Breast epithelium (tissue), 4 donors: ENCODE measurements around the gene CCL7. TPM values are rescaled to one million over a fixed set of nuclear protein-coding genes. Genes with fewer than 3 reads are reported as not detected.

Experiments used
- DNase-seq, 2 donors: peaks; one replicate each; pipeline ENCODE4 v3.0.0-alpha.2; 2019; ENCODE audit warnings: low spot score in 2 of 2
- H3K27ac ChIP-seq, 2 donors: fragments of 200-600 bp; sonication (generic) in 1 of 2; one replicate each; pipeline ENCODE4 v1.5.1; 2016 to 2019; ENCODE audit warnings: mild to moderate bottlenecking in 1 of 2
- H3K27me3 ChIP-seq, 2 donors: fragments of 200-600 bp; sonication (generic) in 1 of 2; one replicate each; pipeline versions ENCODE4 v1.5.1 to v1.6.0; 2017 to 2019; ENCODE audit warnings: control low read depth in 1 of 2, mild to moderate bottlenecking in 1 of 2
- H3K36me3 ChIP-seq: fragments of 200-600 bp; one replicate; pipeline ENCODE4 v1.5.1; 2019
- H3K4me1 ChIP-seq, 2 donors: fragments of 200-600 bp; sonication (generic); one replicate each; pipeline ENCODE4 v1.5.1; 2016 to 2019; ENCODE audit warnings: control low read depth in 1 of 2
- H3K4me3 ChIP-seq, 3 donors: fragments of 200-600 bp; sonication (generic); 1 replicate in 2 of 3; 2 replicates in 1 of 3; pipeline ENCODE4 v1.5.1; 2016 to 2019; ENCODE audit warnings: mild to moderate bottlenecking in 3 of 3, moderate library complexity in 2 of 3
- H3K9me3 ChIP-seq, 2 donors: fragments of 200-600 bp; sonication (generic) in 1 of 2; one replicate each; pipeline ENCODE4 v1.5.1; 2016 to 2019; ENCODE audit warnings: control low read depth in 1 of 2
- POLR2A ChIP-seq: fragments of 450-650 bp; IDR thresholded peaks from one replicate; pipeline ENCODE4 v1.6.1; 2016; ENCODE audit warnings: antibody characterized with exemption, mild to moderate bottlenecking, moderate library complexity
- POLR2AphosphoS5 ChIP-seq, 3 donors: sonication (generic); formaldehyde crosslinking; IDR thresholded peaks; one replicate each; pipeline ENCODE4 v1.6.1; 2017; ENCODE audit warnings: antibody characterized with exemption in 3 of 3
- intact Hi-C: fragments of 100-400 bp; cut with DNase I; formaldehyde crosslinking; loops from one replicate; pipeline ENCODE4 v1.15.1; 2023; ENCODE audit warnings: low total_unique reads
- total RNA-seq, 3 donors: library from RNA; depleted of rRNA; stranded (reverse); fragments of >200 nt; gene quantifications; one replicate each; pipeline ENCODE4 v1.1.0, GENCODE V29; 2016
- TF ChIP-seq, protein P1 (sequence below), 3 donors: fragments of 450-650 bp; IDR thresholded peaks; one replicate each; pipeline ENCODE4 v1.5.1; 2016 to 2017; ENCODE audit warnings: antibody characterized with exemption in 3 of 3, mild to moderate bottlenecking in 3 of 3, moderate library complexity in 3 of 3

CCL7 gene
- total RNA-seq, 3 donors from 2014 or later = not detected

DNA sequence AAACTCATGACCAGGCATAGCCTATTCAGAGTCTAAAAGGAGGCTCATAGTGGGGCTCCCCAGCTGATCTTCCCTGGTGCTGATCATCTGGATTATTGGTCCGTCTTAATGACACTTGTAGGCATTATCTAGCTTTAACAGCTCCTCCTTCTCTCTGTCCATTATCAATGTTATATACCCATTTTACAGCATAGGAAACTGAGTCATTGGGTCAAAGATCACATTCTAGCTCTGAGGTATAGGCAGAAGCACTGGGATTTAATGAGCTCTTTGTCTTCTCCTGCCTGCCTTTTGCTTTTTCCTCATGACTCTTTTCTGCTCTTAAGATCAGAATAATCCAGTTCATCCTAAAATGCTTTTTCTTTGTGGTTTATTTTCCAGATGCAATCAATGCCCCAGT is 14.2 kb upstream of the CCL7 start:
- Histone ChIP-seq H3K36me3 (no peaks in the 10 kb centered on the region), H3K27me3 (no peaks in the 10 kb centered on the region), H3K4me3 (peak overlapping the region; percentile 36 to 63 (median 39)), H3K27ac (peak overlapping the region; percentile 75 to 90), H3K9me3 (no peaks in the 10 kb centered on the region), H3K4me1 (peaks cover 20 to 24% of the 10 kb centered on the region in 2 donors)
- no peak for DNase-seq
- TF ChIP-seq, protein P1, sequence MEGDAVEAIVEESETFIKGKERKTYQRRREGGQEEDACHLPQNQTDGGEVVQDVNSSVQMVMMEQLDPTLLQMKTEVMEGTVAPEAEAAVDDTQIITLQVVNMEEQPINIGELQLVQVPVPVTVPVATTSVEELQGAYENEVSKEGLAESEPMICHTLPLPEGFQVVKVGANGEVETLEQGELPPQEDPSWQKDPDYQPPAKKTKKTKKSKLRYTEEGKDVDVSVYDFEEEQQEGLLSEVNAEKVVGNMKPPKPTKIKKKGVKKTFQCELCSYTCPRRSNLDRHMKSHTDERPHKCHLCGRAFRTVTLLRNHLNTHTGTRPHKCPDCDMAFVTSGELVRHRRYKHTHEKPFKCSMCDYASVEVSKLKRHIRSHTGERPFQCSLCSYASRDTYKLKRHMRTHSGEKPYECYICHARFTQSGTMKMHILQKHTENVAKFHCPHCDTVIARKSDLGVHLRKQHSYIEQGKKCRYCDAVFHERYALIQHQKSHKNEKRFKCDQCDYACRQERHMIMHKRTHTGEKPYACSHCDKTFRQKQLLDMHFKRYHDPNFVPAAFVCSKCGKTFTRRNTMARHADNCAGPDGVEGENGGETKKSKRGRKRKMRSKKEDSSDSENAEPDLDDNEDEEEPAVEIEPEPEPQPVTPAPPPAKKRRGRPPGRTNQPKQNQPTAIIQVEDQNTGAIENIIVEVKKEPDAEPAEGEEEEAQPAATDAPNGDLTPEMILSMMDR (IDR thresholded peaks at IDR 0.05) = no peak
- TF ChIP-seq POLR2AphosphoS5 (IDR thresholded peaks at IDR 0.05) = no peak
- no peak for TF ChIP-seq POLR2A
- intact Hi-C loops = loop anchor here (5.0 kb wide), 1 partner anchor 816 kb away; no protein-coding TSS in a partner anchor

DNA sequence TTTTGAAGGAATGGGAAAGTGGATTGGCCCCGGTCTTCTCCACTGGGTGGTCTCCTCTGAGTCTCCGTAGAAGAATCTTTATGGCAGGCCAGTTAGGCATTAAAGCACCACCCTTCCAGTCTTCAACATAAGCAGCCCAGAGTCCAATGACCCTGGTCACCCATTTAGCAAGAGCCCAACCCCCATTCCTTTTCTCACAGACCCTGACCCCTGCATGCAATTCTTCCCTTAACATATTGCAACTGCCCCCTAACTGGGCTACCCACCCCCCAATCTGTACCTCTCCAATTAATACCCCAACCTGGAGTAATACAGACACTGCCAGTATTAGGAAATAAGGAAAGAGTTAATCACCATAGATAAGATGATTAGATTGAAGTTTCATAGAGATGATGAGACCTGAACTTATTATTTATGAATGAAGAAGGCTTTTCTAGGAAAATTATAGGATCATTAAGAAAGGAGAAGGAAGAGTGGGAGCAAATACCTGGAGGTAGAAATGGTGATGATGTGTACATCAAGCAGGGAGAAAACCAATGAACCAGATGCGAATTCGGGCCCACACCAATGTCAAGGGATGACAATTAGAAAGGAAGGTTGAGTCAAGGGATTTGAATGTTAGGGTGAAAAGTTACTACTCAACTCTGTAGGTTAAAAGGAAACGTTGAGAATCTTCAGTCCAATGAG is 12.6 kb upstream of the CCL7 start:
- TF ChIP-seq POLR2AphosphoS5 (IDR thresholded peaks at IDR 0.05) (no peak), POLR2A (no peak)
- TF ChIP-seq, protein P1 (IDR thresholded peaks at IDR 0.05) = no peak
- DNase-seq = no peak
- Histone ChIP-seq H3K9me3 (no peaks in the 10 kb centered on the region), H3K4me3 (no peak overlapping the region), H3K27me3 (no peaks in the 10 kb centered on the region), H3K4me1 (peaks cover 8 to 24% of the 10 kb centered on the region in 2 donors), H3K36me3 (no peaks in the 10 kb centered on the region), H3K27ac (no peak overlapping the region)
- intact Hi-C loops = loop anchor here (5.0 kb wide), 1 partner anchor 815 kb away; no protein-coding TSS in a partner anchor

DNA sequence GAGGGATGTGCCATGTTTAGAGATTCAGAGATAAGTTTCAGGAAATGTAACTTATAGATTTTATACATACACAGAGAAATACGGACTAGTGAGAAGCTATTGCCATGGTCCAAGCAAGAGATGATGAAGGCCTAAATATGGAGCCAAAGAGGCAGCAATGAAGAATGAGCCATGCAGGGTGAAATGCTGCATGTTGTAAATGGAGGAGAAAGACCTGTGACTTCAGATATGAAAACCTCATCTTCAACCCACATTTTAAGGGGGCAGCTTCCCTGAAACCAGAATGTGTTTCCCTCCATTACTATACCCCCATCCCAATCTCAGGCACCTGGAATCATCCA is 12.1 kb upstream of the CCL7 start:
- H3K27ac ChIP-seq = peak overlapping the region in 1 of 2 donors; percentile 66
- TF ChIP-seq, protein P1 (IDR thresholded peaks at IDR 0.05) = no peak
- TF ChIP-seq POLR2A = no peak
- no peak for TF ChIP-seq POLR2AphosphoS5 (IDR thresholded peaks at IDR 0.05)
- no peaks in the 10 kb centered on the region for H3K9me3 ChIP-seq
- intact Hi-C loops = loop anchor here (5.0 kb wide), 1 partner anchor 814 kb away; no protein-coding TSS in a partner anchor
- H3K4me3 ChIP-seq = no peak overlapping the region
- H3K4me1 ChIP-seq = peaks cover 8 to 19% of the 10 kb centered on the region in 2 donors
- no peaks in the 10 kb centered on the region for H3K27me3 ChIP-seq
- H3K36me3 ChIP-seq = no peaks in the 10 kb centered on the region
- no peak for DNase-seq

DNA sequence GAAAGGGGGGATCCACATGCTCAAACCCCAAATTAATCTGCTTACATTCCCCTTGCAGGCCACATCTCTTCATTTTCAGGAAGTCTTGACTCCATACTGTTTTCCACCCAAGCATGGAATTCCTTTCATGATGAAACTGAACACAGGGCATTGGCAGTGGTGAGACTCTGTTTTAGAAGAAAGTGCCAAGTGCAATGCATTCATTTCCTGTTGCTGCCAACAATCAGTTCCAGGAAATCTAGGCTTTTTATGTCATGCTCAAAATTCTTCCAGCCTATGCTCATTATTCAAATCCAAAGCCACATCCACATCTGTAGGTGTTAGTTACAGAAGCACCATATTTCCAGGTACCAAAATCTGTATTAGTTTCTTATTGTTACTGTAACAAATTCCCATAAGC is 10.9 kb upstream of the CCL7 start:
- no peaks in the 10 kb centered on the region for H3K36me3 ChIP-seq
- no peak for DNase-seq
- H3K4me3 ChIP-seq = no peak overlapping the region
- peaks cover 7 to 8% of the 10 kb centered on the region in 2 donors for H3K4me1 ChIP-seq
- peak overlapping the region in 1 of 2 donors; percentile 66 for H3K27ac ChIP-seq
- TF ChIP-seq POLR2A (no peak), POLR2AphosphoS5 (IDR thresholded peaks at IDR 0.05) (no peak)
- TF ChIP-seq, protein P1 (IDR thresholded peaks at IDR 0.05) = no peak
- H3K27me3 ChIP-seq = no peaks in the 10 kb centered on the region
- H3K9me3 ChIP-seq = no peaks in the 10 kb centered on the region
- intact Hi-C loops = loop anchor here (5.0 kb wide), 1 partner anchor 813 kb away; no protein-coding TSS in a partner anchor

DNA sequence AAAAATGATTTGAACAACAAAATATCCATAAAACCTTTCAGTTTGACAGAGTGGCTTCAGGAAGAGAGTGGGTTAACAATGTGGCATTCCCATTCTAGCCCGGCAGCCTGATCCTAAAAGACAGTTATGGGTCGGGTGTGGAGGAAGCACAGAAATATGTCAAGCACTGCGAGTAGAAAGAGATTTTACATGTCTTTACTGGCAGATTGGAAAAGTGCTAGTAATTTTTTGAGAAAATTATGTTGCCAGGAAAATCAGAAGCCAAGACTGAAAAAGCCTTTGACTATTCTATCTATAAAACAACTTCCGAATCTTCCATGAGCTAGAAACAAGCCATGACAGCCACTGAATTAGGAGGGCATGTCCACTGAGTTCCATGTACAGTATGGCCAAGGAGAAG is 9.2 kb upstream of the CCL7 start:
- no peak for DNase-seq
- Histone ChIP-seq H3K36me3 (no peaks in the 10 kb centered on the region), H3K4me1 (no peaks in the 10 kb centered on the region), H3K4me3 (no peak overlapping the region), H3K9me3 (no peaks in the 10 kb centered on the region), H3K27me3 (no peaks in the 10 kb centered on the region), H3K27ac (no peak overlapping the region)
- intact Hi-C loops = no loop called here
- TF ChIP-seq, protein P1 (IDR thresholded peaks at IDR 0.05) = no peak
- no peak for TF ChIP-seq POLR2AphosphoS5 (IDR thresholded peaks at IDR 0.05)
- TF ChIP-seq POLR2A = no peak
